HG03571 (cell line): ENCODE results near the gene NOD2.

Experiments
- ATAC-seq: cut with Tn5 transposase; IDR thresholded peaks from one replicate; pipeline ENCODE4 v1.9.1; 2021; ENCODE audit not compliant: unreplicated experiment

NOD2 gene

DNA sequence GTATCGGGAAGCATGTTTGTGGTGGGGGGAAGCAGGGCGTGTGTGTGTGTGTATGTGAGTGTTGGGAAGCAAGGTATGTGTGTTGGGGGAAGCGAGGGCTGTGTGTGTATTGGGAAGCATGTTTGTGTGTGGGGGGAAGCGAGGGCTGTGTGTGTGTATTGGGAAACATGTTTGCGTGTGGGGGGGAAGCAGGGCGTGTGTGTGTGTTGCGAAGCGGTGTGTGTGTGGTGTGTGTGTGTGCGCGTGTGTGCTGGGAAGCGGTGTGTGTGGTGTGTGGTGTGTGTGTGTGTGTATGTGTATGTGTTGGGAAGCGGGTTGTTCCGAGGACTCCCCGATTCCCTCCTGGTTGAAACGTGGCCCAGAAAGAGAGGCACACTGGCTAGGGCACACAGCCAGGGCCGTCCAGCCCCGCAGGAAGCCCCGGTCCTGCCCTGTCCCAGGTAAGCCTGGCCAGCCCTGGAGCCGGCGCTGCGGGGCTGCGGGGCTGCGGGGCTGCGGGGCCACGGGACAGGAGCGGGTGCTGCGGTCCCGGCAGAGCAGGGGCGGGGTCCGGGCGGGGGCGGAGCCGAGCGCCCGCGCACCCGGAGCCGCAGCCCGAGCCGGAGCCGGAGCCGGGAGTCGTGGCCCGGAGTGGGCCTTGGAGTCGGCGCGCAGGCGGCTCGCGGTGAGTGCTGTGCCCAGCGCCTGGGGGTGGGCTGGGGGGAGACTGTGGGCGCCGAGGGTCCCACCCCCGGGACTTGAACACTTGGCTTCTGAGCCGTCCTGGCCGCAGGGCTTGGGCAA, at the start of gene NOD2:
Gene NOD2 (plus strand): TSS at position 608 of the 783 bp plus-strand sequence. CDS start 5,890 bp downstream, outside the sequence.
- ATAC-seq: no peak

- ATAC-seq: no peak
Measured at GRCh38 chr16:50644245-50644644, 49.2 kb upstream of the NOD2 start.

GRCh38 chr16:50644729-50645128, 48.7 kb upstream of the NOD2 start:
- no peak for ATAC-seq

GRCh38 chr16:50645563-50646220, 47.7 kb upstream of the NOD2 start:
- no peak for ATAC-seq

GRCh38 chr16:50646345-50646744, 47.1 kb upstream of the NOD2 start:
- ATAC-seq: no peak

GRCh38 chr16:50651835-50652438, 41.5 kb upstream of the NOD2 start:
- no peak for ATAC-seq

GRCh38 chr16:50652836-50653425, 40.5 kb upstream of the NOD2 start:
- no peak for ATAC-seq

DNA sequence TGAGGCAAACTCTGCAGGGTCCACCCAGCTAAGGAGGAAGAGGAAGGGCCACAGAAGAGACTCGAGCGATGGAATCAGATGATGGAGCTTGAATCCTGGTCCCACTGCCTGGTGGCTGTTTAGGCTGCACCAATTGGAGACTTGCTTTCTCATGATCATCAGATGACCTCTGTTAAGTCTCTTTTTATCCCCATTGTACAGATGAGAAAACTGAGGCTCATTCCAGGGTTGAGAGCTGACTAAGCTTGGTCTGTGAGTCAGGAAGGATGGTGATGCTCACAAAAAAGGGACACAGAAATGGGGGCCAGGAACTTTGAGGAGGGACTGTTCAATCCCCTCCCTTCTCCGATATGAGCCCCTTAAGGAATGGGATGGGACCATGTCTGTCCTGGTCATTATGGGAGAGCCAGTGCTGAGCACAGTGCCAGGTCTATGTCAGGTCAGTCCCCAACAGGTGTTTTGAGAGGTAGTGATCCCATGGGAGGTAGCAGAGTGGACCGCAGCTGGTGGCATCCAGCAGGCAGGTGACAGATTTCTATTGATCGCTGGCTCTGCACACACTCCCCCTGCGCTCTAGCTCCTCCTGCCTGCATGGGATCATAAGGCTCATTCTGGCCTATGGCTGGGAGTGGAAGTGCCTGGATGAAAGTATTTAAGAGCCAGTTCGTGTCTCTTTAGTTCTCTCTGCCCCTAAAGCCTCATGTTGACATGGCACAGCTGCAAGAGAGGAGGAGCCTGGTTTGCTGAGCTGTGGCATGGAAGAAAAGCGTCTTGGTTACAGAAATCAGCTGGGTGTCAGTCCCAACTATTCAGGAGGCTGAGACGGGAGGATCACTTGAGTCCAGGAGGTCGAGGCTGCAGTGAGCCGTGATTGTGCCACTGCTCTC, 39.5 kb upstream of the NOD2 start:
- no peak for ATAC-seq

- ATAC-seq: no peak
Measured at GRCh38 chr16:50655558-50656055, 37.8 kb upstream of the NOD2 start.

- ATAC-seq: no peak
Measured at GRCh38 chr16:50657241-50657640, 36.2 kb upstream of the NOD2 start.

- no peak for ATAC-seq
Measured at GRCh38 chr16:50659806-50660205, 33.6 kb upstream of the NOD2 start.

DNA sequence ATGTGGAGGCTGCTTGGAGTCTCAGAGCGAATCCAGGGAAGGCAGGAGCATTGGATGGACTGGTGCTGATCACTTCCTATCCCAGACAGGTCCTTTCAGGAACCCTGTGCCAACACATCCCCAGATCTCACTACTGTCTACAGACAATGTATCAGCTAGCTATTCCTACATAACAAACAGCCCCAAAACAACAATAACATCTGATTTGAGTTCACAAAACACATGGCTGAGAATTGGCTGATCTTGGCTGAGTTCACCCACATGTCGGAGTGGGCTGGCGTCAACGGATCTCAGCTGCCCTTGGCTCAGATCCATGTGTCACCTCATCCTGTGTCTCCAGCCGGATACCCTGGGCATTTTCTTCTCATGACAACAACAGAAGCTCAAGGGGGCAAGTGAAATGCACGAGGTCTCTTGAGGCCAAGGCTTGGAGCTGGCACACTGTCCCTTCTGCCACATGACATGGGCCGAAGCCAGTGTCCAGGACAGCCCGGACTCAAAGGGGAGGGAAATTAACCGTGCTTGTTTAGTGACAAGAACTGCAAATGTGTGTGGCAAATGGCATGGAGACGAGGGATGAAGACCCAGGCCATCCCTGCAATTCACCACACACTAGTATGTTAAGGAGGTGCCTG, 31.0 kb upstream of the NOD2 start:
- no peak for ATAC-seq

DNA sequence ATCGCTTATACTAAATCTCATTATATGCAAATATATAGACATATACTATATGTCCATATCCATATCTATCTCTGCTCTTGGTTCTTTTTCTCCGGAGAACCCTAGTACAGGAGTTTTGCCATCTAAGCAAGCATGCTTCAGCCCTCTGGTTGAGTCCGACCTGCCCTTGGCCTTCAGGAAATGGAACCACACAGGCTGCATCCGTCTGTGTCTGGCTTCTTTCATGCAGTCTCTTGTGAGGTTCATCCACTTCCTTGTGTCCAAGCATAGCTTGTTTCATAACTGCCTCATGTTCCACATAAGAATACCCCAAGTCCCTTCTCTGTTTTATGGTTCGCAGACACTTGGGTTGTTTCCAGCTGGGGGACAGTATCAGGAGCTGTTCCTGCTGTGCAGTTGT, 29.1 kb upstream of the NOD2 start:
- ATAC-seq: no peak

DNA sequence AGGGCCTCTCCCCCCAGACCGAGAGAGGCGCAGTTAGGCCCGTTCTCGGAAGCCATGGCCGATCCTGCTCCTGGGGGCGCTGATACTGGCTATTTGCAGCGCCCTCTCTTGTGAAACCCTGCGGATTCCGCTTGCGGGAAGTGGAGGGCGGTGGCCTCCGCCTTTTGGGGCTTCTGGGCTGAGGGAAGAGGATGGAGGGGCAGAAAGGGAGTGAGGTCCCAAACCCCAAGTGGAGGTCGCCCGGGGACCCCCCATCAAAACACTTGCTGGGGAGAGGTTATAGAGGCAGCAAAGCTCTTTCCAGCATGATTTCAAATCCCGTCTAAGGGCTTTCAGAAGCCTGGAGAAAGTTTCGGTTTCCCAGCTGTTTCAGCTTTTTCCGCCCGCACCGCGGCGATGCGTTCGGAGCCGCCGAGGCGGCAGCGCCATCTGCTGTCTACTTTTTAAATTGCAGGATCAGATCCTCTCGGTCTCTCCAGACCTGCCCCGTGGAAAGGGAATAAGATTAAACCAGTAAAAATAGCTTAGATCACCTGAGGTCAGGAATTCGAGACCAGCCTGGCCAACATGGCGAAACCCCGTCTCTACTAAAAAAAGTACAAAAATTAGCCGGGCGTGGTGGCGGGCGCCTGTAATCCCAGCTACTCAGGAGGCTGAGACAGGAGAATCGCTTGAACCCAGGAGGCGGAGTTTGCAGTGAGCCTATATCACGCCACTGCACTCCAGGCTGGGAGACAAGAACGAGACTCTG, 28.1 kb upstream of the NOD2 start:
- no peak for ATAC-seq

- ATAC-seq: peak; percentile 83
Measured at GRCh38 chr16:50666658-50667496, 26.5 kb upstream of the NOD2 start.

GRCh38 chr16:50667497-50668367, 25.7 kb upstream of the NOD2 start:
- ATAC-seq: no peak

- ATAC-seq: no peak
Measured at GRCh38 chr16:50668368-50669008, 24.9 kb upstream of the NOD2 start.
